Nephron (organoid): Measurements from ENCODE around the gene PTPRN2.
"Not testable (repeated sequence)": the region's sequence is repeated elsewhere in the genome, so short reads cannot be mapped to it uniquely, and the experiment has no call there.

Source experiments
- H3K27ac Mint-ChIP-seq, 3 experiments: 2 replicates each; pipeline ENCODE4 v1.8.0; 2020; ENCODE audit warnings: mixed read lengths in 3 of 3, mild to moderate bottlenecking in 2 of 3, moderate library complexity in 1 of 3
- H3K27me3 Mint-ChIP-seq: 2 replicates; pipeline ENCODE4 v1.8.0; 2021; ENCODE audit warnings: low read depth, mild to moderate bottlenecking, moderate library complexity, mixed read lengths
- H3K36me3 Mint-ChIP-seq: 2 replicates; pipeline ENCODE4 v1.8.0; 2020; ENCODE audit warnings: low read depth, mixed read lengths
- H3K4me1 Mint-ChIP-seq: 2 replicates; pipeline ENCODE4 v1.8.0; 2020; ENCODE audit warnings: mixed read lengths
- H3K4me3 Mint-ChIP-seq, 3 experiments: 2 replicates each; pipeline ENCODE4 v1.8.0; 2020; ENCODE audit warnings: mild to moderate bottlenecking in 3 of 3, mixed read lengths in 3 of 3, moderate library complexity in 2 of 3
- H3K9me3 Mint-ChIP-seq: 2 replicates; pipeline ENCODE4 v1.8.0; 2020; ENCODE audit warnings: mixed read lengths
- TF ChIP-seq, protein P1 (sequence below), 3 experiments: fragments of 200-600 bp; sonication (generic); IDR thresholded peaks; one replicate each; pipeline ENCODE4 v1.5.0; 2021; ENCODE audit warnings: antibody characterized with exemption in 3 of 3; ENCODE audit not compliant: unreplicated experiment in 3 of 3

PTPRN2 gene

DNA sequence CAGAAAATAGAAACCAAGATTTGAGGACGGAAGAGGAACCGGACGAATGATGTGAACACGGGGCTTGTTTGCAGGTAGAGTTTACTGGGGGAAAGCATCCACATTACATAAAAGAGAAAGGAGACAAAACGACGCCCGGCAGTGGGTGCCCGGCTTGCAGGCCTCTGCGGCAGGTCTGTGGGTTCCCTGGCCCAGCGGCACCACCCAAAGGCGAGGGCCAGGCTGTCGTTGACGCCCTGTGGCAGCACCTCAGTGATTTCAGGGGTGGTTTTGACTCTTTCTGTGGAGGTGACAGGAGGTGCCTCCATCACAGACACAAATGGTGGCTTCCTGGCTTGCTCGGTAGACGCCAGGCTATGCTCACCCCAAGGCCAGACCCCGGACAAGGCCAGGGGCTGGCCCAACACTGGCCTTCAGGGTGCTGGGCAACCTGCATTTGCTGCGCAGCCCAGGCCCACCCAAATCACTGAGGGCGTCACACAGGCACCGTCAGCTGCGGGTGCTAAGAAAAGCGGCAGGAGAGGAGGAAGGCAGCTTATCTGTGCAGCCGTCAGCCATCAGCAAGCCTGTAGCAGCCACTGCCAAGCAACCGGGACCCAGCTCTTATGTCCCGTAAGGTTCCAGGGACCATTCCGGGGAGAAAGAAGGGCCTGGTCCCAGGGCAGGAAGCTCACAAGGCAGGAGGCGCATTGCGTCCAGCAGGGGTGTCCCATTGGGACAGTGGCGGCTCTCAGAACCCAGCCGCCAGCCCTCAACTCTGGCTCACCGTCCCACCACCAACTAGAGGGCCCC, 230.3 kb downstream of the PTPRN2 start:
- no peak overlapping the region for H3K27ac Mint-ChIP-seq
- H3K9me3 Mint-ChIP-seq, result peaks cover 26% of the 10 kb centered on the region
- no peaks in the 10 kb centered on the region for H3K4me1 Mint-ChIP-seq
- H3K27me3 Mint-ChIP-seq, result peaks cover 53% of the 10 kb centered on the region
- H3K4me3 Mint-ChIP-seq, result no peak overlapping the region
- TF ChIP-seq, protein P1, sequence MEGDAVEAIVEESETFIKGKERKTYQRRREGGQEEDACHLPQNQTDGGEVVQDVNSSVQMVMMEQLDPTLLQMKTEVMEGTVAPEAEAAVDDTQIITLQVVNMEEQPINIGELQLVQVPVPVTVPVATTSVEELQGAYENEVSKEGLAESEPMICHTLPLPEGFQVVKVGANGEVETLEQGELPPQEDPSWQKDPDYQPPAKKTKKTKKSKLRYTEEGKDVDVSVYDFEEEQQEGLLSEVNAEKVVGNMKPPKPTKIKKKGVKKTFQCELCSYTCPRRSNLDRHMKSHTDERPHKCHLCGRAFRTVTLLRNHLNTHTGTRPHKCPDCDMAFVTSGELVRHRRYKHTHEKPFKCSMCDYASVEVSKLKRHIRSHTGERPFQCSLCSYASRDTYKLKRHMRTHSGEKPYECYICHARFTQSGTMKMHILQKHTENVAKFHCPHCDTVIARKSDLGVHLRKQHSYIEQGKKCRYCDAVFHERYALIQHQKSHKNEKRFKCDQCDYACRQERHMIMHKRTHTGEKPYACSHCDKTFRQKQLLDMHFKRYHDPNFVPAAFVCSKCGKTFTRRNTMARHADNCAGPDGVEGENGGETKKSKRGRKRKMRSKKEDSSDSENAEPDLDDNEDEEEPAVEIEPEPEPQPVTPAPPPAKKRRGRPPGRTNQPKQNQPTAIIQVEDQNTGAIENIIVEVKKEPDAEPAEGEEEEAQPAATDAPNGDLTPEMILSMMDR (IDR thresholded peaks at IDR 0.05; ENCODE audit: unreplicated experiment in 3 of 3), result no peak
- peaks cover 6% of the 10 kb centered on the region for H3K36me3 Mint-ChIP-seq

DNA sequence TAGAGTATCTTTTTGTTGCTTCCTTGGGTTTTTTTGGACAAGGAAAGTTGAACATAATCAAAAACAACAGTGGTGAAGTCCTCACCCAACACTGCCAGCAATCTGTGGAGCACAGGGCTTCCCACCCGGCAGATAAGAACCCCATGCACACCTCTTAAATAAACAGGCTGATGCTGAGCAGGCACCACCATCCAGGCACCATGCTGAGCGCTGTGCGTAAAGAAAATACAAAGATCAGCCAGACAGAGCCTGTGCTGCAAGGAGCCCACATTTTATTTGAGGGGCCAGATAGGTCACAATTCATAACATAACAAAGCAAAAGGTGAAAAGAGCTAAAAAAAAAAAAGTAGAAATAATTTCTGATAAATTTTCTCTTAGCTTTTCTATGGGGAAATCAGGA, 231.2 kb downstream of the PTPRN2 start:
- H3K27me3 Mint-ChIP-seq, result peaks cover 55% of the 10 kb centered on the region

DNA sequence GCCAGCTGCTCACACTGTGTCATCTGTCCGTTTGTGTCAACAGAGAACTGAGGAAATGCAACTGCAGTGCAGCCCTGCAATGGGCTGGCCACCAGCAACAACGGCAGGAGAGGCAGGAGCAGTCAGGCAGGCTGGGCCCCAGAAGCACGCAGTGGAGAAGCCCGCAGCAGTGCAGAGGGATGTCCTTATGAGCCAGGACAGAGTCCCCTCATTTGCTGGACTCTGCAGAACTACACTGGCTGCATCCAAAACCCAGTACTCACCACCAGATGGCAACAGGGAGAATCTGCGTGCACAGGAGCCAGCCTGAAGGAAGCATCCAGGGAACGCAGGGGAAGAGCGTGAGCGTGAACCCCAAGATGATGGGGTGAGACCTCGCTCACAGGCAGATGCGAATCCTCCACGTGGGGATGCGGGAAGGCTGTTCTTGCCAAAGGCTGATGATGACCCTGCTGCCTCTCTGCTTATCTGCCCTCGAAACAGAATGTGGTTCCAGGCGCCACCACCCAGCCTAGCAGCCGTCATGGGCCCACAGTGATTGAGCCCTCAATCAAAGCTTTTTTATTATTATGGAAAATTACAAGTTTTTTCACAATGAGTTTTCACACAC, 232.1 kb downstream of the PTPRN2 start:
- TF ChIP-seq, protein P1 (IDR thresholded peaks at IDR 0.05; ENCODE audit: unreplicated experiment in 3 of 3), result no peak
- no peaks in the 10 kb centered on the region for H3K4me1 Mint-ChIP-seq
- H3K4me3 Mint-ChIP-seq, result no peak overlapping the region
- peaks cover 6% of the 10 kb centered on the region for H3K36me3 Mint-ChIP-seq
- H3K9me3 Mint-ChIP-seq, result peaks cover 27% of the 10 kb centered on the region
- peaks cover 61% of the 10 kb centered on the region for H3K27me3 Mint-ChIP-seq
- no peak overlapping the region for H3K27ac Mint-ChIP-seq

More for the DNA sequence above, 231.2 kb downstream of the PTPRN2 start:
- H3K4me3 Mint-ChIP-seq, result no peak overlapping the region
- H3K36me3 Mint-ChIP-seq, result peaks cover 6% of the 10 kb centered on the region
- no peaks in the 10 kb centered on the region for H3K4me1 Mint-ChIP-seq
- TF ChIP-seq, protein P1 (IDR thresholded peaks at IDR 0.05; ENCODE audit: unreplicated experiment in 3 of 3), result no peak
- H3K27ac Mint-ChIP-seq, result no peak overlapping the region
- H3K9me3 Mint-ChIP-seq, result peaks cover 27% of the 10 kb centered on the region

DNA sequence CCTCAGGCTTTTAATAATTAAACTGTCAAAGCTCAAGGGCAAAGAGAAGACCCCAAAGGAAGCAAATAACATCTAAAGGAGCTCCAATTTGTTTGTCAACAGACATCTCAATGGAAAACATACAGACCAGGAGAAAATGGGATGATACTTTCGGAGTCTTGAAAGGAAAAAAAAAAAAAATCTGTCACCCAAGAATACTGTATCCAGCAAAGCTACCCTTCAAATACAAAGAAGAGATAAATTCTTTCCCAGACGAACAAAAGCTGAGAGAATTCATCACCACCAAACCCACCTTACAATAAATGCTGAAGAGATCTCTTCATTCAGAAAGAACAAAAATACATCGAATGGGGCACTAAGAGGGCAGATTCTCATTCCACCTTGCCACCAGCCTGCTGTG, 232.8 kb downstream of the PTPRN2 start:
- Mint-ChIP-seq H3K9me3 (peaks cover 27% of the 10 kb centered on the region), H3K36me3 (peaks cover 6% of the 10 kb centered on the region), H3K27me3 (peaks cover 68% of the 10 kb centered on the region), H3K27ac (no peak overlapping the region), H3K4me1 (no peaks in the 10 kb centered on the region), H3K4me3 (no peak overlapping the region)
- TF ChIP-seq, protein P1 (IDR thresholded peaks at IDR 0.05; ENCODE audit: unreplicated experiment in 3 of 3), result no peak

DNA sequence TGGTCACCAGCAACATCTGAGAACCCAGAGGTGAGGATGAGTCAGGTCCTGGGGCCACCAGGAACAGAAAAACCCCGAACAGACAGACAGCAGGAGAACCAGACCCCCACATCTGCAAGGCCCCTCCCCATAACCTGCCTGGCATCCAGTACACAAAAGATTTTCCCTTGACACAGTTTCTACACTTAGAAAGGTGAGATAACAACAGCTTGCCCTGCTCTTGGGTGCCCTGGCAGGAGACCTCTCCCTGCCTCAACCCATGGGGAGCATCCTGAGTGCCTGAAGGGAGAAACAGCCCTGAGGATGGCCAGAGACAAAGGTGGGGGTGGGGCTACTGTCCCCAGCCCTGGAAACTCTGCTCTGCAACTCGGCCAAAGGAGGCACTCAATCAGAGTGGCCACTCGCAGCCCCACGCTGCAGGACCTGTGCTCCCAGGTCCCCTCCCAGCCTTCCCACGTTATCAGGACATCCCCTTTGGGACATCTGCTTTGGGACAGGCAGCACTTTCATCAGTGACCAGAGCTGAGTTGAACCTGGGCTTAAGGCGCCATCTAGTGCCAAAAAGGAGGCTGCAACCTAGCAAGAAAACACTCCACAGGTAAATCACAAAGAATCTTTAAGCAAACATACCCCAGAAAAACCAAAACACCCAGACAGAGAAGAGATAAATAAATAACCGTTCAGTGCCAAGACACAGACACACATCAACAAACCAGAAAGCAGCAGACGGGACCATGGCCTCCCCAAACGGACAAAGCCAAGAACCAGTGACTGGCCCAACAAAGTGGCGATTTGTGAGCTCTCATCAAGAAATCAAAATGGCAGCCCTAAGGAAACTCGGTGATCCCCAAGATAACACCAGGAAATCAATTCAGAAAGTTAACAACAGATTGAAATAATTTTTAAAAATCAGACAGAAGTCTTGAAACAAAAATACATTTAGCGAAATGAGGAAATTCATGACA, 233.7 kb downstream of the PTPRN2 start:
- TF ChIP-seq, protein P1 (IDR thresholded peaks at IDR 0.05; ENCODE audit: unreplicated experiment in 3 of 3), result peak; percentile 30 to 42 (median 34)
- Mint-ChIP-seq H3K4me3 (no peak overlapping the region), H3K36me3 (peaks cover 6% of the 10 kb centered on the region), H3K27me3 (peaks cover 69% of the 10 kb centered on the region), H3K4me1 (no peaks in the 10 kb centered on the region), H3K9me3 (peaks cover 27% of the 10 kb centered on the region), H3K27ac (no peak overlapping the region)

GRCh38 chr7:158351899-158352729, 235.5 kb downstream of the PTPRN2 start:
- H3K9me3 Mint-ChIP-seq, result peaks cover 27% of the 10 kb centered on the region
- not testable (repeated sequence) for H3K4me1 Mint-ChIP-seq, H3K27ac Mint-ChIP-seq, H3K4me3 Mint-ChIP-seq, H3K36me3 Mint-ChIP-seq
- peaks cover 70% of the 10 kb centered on the region for H3K27me3 Mint-ChIP-seq
